Left ventricle myocardium superior (tissue), 1 donor: Measurements from ENCODE around the gene TMC6. TPM values are rescaled to one million over a fixed set of nuclear protein-coding genes. Genes with fewer than 3 reads are reported as not detected.

Experiments used
- ATAC-seq: fragments of 200-7000 bp; cut with Tn5 transposase; one replicate; pipeline ENCODE4 v1.9.1; 2020; ENCODE audit warnings: mild to moderate bottlenecking, moderate library complexity
- DNase-seq: peaks from one replicate; pipeline ENCODE4 v3.0.0-alpha.2; 2020
- intact Hi-C: fragments of 100-400 bp; cut with micrococcal nuclease; formaldehyde crosslinking; loops from one replicate; pipeline ENCODE4 v1.11.0; 2022
- total RNA-seq: library from RNA; stranded (reverse); fragmentation: NEBNext Ultra II Directional; extraction: Animal tissue kit (Norgen Biotek cat#: 25700); gene quantifications from one replicate; pipeline ENCODE4 v1.2.1, GENCODE V29; 2021
- donor health status: DM: no; HTN: yes; CAD: no; lungs with severe emphysema.

TMC6 gene
- total RNA-seq, 1 donor from 2014 or later: 69.2 TPM

- no peak for ATAC-seq
- intact Hi-C loops: no loop called here
- DNase-seq: no peak
Measured at GRCh38 chr17:78163881-78164747, 35.6 kb upstream of the TMC6 start.

- ATAC-seq (no peak), DNase-seq (no peak)
- intact Hi-C loops: no loop called here
Measured at GRCh38 chr17:78159575-78160158, 31.1 kb upstream of the TMC6 start.

- intact Hi-C loops: no loop called here
- ATAC-seq (no peak), DNase-seq (no peak)
Measured at GRCh38 chr17:78154903-78155811, 26.6 kb upstream of the TMC6 start.

GRCh38 chr17:78151514-78152008 lies 23.0 kb upstream of the TMC6 start:
- no peak for DNase-seq
- peak; percentile 45 for ATAC-seq
- intact Hi-C loops: no loop called here

GRCh38 chr17:78148286-78149016 lies 19.9 kb upstream of the TMC6 start:
- ATAC-seq (no peak), DNase-seq (no peak)
- intact Hi-C loops: no loop called here

GRCh38 chr17:78147315-78147998 lies 18.9 kb upstream of the TMC6 start:
- intact Hi-C loops: no loop called here
- no peak for ATAC-seq
- DNase-seq: no peak

GRCh38 chr17:78146881-78147280 lies 18.3 kb upstream of the TMC6 start:
- intact Hi-C loops: no loop called here
- no peak for ATAC-seq
- DNase-seq: no peak

GRCh38 chr17:78146471-78146869 lies 17.9 kb upstream of the TMC6 start:
- DNase-seq (no peak), ATAC-seq (no peak)
- intact Hi-C loops: no loop called here

GRCh38 chr17:78144736-78145641 lies 16.4 kb upstream of the TMC6 start:
- DNase-seq (peak; percentile 74), ATAC-seq (peak; percentile 63)
- intact Hi-C loops: no loop called here

- peak; percentile 94 for DNase-seq
- peak; percentile 81 for ATAC-seq
- intact Hi-C loops: no loop called here
Measured at GRCh38 chr17:78144147-78144719, 15.7 kb upstream of the TMC6 start.

GRCh38 chr17:78143214-78144146 lies 14.9 kb upstream of the TMC6 start:
- DNase-seq (no peak), ATAC-seq (no peak)
- intact Hi-C loops: no loop called here

- ATAC-seq: no peak
- no peak for DNase-seq
- intact Hi-C loops: no loop called here
Measured at GRCh38 chr17:78142119-78142861, 13.7 kb upstream of the TMC6 start.

- no peak for ATAC-seq
- DNase-seq: no peak
- intact Hi-C loops: no loop called here
Measured at GRCh38 chr17:78141437-78142118, 13.0 kb upstream of the TMC6 start.

GRCh38 chr17:78140169-78141051 lies 11.9 kb upstream of the TMC6 start:
- intact Hi-C loops: no loop called here
- peak; percentile 92 for DNase-seq
- ATAC-seq: peak; percentile 77
